GM12874 (cell line): ENCODE results near the gene HPCAL4.

Experiments
- TF ChIP-seq, protein P1 (sequence below): IDR thresholded peaks from 2 replicates; pipeline ENCODE4 v1.5.1; 2011; ENCODE audit warnings: low read depth, mild to moderate bottlenecking, control low read depth, low read length, moderate library complexity; ENCODE audit not compliant: insufficient read depth

HPCAL4 gene

DNA sequence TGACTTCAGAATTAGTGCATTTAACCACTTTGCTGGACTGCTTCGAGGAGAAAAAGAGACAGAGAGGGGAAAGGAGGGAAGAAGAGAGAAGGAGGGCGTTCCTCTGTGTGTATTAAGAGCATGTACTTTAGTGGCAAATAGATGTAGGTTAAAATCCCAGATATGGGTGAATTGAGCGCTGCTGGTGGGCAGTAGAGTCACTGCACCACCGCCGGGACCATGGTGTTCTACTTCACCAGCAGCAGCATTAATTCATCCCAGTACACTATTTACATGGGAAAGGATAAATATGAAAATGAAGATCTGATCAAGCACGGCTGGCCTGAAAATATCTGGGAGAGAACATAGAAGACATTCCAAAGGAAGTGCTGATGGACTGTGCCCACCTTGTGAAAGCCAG, 26.6 kb upstream of the HPCAL4 start:
- TF ChIP-seq, protein P1, sequence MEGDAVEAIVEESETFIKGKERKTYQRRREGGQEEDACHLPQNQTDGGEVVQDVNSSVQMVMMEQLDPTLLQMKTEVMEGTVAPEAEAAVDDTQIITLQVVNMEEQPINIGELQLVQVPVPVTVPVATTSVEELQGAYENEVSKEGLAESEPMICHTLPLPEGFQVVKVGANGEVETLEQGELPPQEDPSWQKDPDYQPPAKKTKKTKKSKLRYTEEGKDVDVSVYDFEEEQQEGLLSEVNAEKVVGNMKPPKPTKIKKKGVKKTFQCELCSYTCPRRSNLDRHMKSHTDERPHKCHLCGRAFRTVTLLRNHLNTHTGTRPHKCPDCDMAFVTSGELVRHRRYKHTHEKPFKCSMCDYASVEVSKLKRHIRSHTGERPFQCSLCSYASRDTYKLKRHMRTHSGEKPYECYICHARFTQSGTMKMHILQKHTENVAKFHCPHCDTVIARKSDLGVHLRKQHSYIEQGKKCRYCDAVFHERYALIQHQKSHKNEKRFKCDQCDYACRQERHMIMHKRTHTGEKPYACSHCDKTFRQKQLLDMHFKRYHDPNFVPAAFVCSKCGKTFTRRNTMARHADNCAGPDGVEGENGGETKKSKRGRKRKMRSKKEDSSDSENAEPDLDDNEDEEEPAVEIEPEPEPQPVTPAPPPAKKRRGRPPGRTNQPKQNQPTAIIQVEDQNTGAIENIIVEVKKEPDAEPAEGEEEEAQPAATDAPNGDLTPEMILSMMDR: no peak

DNA sequence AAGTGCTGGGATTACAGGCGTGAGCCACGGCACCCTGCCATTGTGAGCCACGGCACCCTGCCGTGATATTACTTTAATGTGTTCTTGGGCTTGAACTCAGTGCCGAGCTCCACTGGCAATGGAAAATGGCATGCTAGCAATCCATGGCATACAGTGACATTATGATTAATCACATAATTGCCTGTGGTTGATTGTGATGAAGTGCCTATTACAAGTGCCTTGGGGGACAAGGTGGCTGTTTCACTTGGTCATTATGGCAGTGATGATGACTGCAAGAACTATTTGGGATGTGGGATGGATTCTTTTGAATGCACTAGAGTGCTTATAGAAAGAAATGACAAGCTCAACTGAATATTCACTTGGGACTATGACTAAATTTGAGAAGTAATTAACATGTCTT, 22.3 kb upstream of the HPCAL4 start:
- TF ChIP-seq, protein P1: no peak

DNA sequence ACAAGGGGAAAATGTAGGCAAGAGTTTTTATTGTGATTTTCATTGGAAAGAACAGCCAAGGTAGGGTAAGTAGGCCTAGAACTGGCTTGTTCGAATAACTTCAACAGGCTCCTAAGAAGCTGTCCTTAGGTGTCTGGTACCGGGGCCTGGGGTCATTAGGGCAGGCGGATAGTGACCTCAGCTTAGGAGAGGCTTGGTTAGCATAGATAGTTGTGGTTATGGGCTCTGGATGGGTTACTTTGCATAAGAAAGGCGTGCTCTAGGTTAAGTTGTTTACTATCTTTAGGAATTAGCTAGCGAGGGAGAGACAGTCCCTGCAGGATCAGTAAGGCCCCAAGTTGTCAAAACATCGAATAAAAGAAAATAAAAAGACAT, 20.7 kb upstream of the HPCAL4 start:
- TF ChIP-seq, protein P1: no peak

DNA sequence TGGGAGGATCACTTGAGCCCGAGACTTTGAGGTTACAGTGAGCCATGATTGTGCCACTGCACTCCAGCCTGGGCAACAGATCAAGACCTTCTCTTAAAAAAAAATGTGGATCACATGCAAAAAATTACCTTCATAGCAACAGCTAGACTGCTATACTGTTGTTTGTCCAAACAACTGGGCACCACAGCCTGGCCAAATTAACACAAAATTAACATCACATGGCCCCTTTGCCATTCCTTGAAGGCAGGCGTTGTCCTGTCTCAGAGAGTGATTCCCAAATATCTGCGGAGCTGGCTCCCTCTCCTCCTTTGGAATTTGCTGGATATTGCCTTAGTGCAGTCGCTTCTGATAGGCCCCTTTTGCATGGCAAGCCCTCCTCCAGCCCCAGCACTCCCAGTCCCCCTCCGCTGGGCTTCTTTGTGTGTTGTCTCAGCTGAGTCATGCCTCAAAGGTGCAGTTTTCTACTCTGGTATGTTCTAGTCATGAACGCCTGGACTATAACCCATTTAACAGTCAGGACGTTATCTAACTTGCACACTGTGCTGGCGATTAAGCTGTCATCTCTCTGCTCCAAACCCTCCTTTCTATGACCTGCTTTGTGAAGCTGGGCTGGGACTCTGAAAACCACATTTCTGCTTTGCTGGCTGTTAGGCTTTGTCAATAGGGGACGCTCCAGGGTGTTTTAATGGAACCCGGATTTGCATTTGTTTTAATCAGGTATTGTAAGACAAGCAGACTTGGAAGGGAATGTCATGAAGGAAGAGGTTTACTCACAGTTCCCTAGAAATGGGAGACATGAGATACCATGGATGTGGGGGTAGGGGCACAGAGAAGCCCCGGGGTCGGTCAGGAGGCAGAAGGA, 20.1 kb upstream of the HPCAL4 start:
- TF ChIP-seq, protein P1: no peak

DNA sequence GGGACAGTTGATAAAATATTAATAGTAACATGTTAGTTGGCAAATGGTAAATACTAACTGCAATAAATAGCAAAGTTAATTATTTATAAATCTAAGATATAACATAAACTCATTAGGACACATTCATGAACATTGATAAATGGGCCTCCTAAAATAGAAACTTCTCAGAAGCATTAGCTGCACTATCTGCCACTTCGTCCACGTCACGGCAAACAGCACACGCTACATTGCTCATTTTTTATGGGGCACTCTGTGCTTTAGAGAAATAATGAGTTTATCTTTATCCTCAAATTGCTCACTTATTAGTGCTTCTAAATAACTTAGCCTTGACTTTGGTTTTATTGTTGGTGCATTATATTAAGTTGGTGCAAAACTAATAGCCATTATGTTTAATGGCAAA, 16.3 kb upstream of the HPCAL4 start:
- TF ChIP-seq, protein P1: no peak

DNA sequence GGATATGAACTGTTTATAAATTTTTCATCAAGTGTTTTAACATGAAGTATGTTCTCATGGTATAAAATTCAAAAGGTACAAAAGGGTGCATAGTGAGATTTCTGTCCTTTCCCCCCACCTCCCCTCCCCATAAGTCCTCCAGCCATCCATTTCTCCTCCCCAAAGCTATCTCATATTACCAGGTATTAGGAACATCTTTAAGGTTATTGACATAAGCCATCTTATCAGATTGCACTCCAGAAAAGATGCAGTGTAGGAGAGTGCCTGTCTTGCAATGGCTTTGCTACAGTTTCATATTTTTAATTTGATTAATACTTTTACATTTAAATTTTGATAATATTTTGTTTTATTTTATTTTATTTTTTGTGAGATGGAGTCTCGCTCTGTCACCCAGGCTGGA, 13.5 kb upstream of the HPCAL4 start:
- TF ChIP-seq, protein P1: no peak

DNA sequence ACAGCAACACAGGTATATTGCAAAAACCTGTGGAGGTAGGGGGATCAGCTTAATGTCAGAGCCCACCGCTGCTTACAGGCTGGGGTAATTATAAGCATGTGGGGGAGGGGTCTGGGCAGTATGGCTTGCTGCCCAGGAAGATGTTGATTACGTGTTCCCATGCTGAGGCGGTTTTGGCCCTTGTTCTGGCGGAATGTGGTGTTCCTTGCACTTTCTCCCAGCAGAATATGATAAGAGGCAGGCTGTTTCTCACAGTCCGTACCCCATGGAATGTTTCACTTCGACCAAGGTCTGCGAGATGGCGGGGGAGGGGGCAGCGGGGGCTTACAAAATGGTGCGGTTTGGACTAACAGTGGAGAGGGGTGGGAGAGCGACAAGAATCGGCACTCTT, 9.8 kb upstream of the HPCAL4 start:
- TF ChIP-seq, protein P1: no peak

DNA sequence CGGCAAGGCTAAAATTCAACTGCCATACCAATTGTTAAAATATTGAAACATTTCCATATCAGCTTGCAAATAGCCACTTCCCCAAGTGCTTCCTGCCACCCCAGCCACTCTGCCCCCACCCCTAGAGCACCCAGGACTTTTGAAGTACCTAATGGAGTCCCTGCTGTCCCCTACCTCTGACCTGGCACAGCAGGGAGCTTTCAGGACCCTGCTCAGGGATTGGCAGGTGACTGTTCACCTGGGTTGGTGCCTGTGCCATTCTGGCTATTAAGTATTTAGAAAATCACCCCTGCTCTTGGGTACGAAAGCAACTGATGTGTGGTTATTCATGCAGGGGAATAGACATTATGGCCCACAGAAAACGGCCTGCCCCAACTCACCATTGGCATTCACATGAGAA, 9.1 kb upstream of the HPCAL4 start:
- TF ChIP-seq, protein P1: no peak
